Astrocyte (in vitro differentiated cells and primary cell): Measurements from ENCODE around the gene SLC25A18. TPM values are rescaled to one million over a fixed set of nuclear protein-coding genes. Genes with fewer than 3 reads are reported as not detected.

Experiments
- DNase-seq: peaks from one replicate; pipeline ENCODE4 v3.0.0-alpha.2; 2010; ENCODE audit warnings: low read depth
- FAIRE-seq: peaks from 2 replicates; lab custom pipeline; 2011; peaks lifted over from hg19 to GRCh38; lab: Jason Lieb, UNC
- H2AFZ ChIP-seq: 2 replicates; pipeline ENCODE4 v1.6.0; 2012; ENCODE audit warnings: low read depth, low read length, inconsistent platforms
- H3K27ac ChIP-seq: 2 replicates; pipeline ENCODE4 v1.5.1; 2011; ENCODE audit warnings: low read depth, low read length, inconsistent platforms
- H3K27me3 ChIP-seq: 2 replicates; pipeline ENCODE4 v1.6.0; 2011; ENCODE audit warnings: low read length, inconsistent platforms; ENCODE audit not compliant: insufficient read depth
- H3K36me3 ChIP-seq: 2 replicates; pipeline ENCODE4 v1.5.1; 2011; ENCODE audit warnings: low read length, inconsistent platforms; ENCODE audit not compliant: insufficient read depth
- H3K4me1 ChIP-seq: 2 replicates; pipeline ENCODE4 v1.5.1; 2011; ENCODE audit warnings: low read length, inconsistent platforms; ENCODE audit not compliant: insufficient read depth
- H3K4me2 ChIP-seq: 2 replicates; pipeline ENCODE4 v1.6.0; 2012; ENCODE audit warnings: low read length, inconsistent platforms
- H3K4me3 ChIP-seq: 2 replicates; pipeline ENCODE4 v1.5.1; 2011; ENCODE audit warnings: low read depth, mild to moderate bottlenecking, low read length, inconsistent platforms; ENCODE audit not compliant: insufficient read depth
- H3K79me2 ChIP-seq: 2 replicates; pipeline ENCODE4 v1.6.0; 2012; ENCODE audit warnings: mild to moderate bottlenecking, low read length, inconsistent platforms; ENCODE audit not compliant: insufficient read depth
- H3K9ac ChIP-seq: 2 replicates; pipeline ENCODE4 v1.6.0; 2012; ENCODE audit warnings: mild to moderate bottlenecking, low read length, inconsistent platforms
- H3K9me3 ChIP-seq: 2 replicates; pipeline ENCODE4 v1.5.1; 2012; ENCODE audit warnings: low read depth, mild to moderate bottlenecking, low read length, inconsistent platforms; ENCODE audit not compliant: insufficient read depth
- H4K20me1 ChIP-seq: 2 replicates; pipeline ENCODE4 v1.6.0; 2012; ENCODE audit warnings: low read length, inconsistent platforms; ENCODE audit not compliant: insufficient read depth
- H3K27ac Mint-ChIP-seq: one replicate; pipeline ENCODE4 v1.8.0; 2021; ENCODE audit warnings: mild to moderate bottlenecking, mixed read lengths; ENCODE audit not compliant: unreplicated experiment
- H3K27me3 Mint-ChIP-seq: one replicate; pipeline ENCODE4 v1.8.0; 2021; ENCODE audit warnings: low read depth, mixed read lengths; ENCODE audit not compliant: unreplicated experiment
- H3K36me3 Mint-ChIP-seq: one replicate; pipeline ENCODE4 v1.8.0; 2021; ENCODE audit warnings: low read depth, mixed read lengths; ENCODE audit not compliant: unreplicated experiment
- H3K4me1 Mint-ChIP-seq: one replicate; pipeline ENCODE4 v1.8.0; 2021; ENCODE audit warnings: low read depth, mixed read lengths; ENCODE audit not compliant: unreplicated experiment
- H3K4me3 Mint-ChIP-seq: one replicate; pipeline ENCODE4 v1.8.0; 2021; ENCODE audit warnings: mild to moderate bottlenecking, moderate library complexity, mixed read lengths; ENCODE audit not compliant: unreplicated experiment
- H3K9me3 Mint-ChIP-seq: one replicate; pipeline ENCODE4 v1.8.0; 2021; ENCODE audit warnings: mild to moderate bottlenecking, mixed read lengths; ENCODE audit not compliant: unreplicated experiment
- EZH2 ChIP-seq: IDR thresholded peaks from 2 replicates; pipeline ENCODE4 v1.6.1; 2012; ENCODE audit warnings: mild to moderate bottlenecking, low read length, inconsistent platforms; ENCODE audit not compliant: insufficient read depth
- total RNA-seq: library from RNA; stranded (reverse); gene quantifications from 2 replicates; pipeline ENCODE4 v1.2.1, GENCODE V29; 2021
- TF ChIP-seq, protein P1 (sequence below): IDR thresholded peaks from 2 replicates; pipeline ENCODE4 v1.5.1; 2011; ENCODE audit warnings: low read depth, mild to moderate bottlenecking, inconsistent platforms, low read length, moderate library complexity; ENCODE audit not compliant: insufficient read depth

SLC25A18 gene
- total RNA-seq, 1 donor from 2014 or later, result 0.48 TPM

DNA sequence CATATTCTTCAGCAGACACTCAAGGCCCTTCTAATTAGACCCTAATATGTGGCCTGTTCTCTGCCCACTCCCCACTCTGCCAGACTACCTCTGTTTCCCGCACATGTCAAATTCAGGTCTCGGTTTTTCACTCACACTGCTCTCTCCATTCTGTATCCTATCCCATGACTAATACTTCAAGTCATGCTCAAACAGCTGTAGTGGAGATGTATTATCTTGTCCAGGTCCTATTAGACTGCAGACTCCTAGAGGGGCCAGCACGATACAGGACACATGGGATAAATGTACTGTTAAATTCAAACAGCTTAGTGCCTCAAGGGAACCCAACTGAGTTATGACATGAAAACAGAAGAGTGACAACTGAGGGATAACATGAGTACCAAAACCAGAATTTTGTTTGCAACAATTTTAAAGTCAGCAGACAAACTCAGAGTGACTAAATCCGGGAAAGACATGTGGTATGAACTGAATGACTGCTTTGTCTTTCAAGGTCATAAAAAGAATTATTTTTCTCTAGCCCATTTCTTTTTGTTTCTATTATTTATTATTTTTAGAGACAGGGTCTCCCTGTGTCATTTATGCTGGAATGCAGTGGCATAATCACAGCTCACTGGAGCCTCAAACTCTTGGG, 44.7 kb downstream of the SLC25A18 start:
- peaks cover 55% of the 10 kb centered on the region for H4K20me1 ChIP-seq
- H3K27ac ChIP-seq, result no peak overlapping the region
- FAIRE-seq (no peak), DNase-seq (no peak)
- H3K79me2 ChIP-seq, result peaks cover 39% of the 10 kb centered on the region
- H3K9ac ChIP-seq, result no peak overlapping the region
- no peak overlapping the region for H3K4me2 ChIP-seq
- Mint-ChIP-seq H3K27ac (no peak overlapping the region), H3K36me3 (peaks cover 14% of the 10 kb centered on the region), H3K4me1 (peaks cover 2% of the 10 kb centered on the region), H3K4me3 (no peak overlapping the region), H3K9me3 (no peaks in the 10 kb centered on the region), H3K27me3 (no peaks in the 10 kb centered on the region)
- H3K36me3 ChIP-seq, result peaks cover 39% of the 10 kb centered on the region
- no peaks in the 10 kb centered on the region for H3K9me3 ChIP-seq
- no peak overlapping the region for H3K4me3 ChIP-seq
- H3K4me1 ChIP-seq, result no peaks in the 10 kb centered on the region
- no peak for TF ChIP-seq EZH2
- TF ChIP-seq, protein P1, sequence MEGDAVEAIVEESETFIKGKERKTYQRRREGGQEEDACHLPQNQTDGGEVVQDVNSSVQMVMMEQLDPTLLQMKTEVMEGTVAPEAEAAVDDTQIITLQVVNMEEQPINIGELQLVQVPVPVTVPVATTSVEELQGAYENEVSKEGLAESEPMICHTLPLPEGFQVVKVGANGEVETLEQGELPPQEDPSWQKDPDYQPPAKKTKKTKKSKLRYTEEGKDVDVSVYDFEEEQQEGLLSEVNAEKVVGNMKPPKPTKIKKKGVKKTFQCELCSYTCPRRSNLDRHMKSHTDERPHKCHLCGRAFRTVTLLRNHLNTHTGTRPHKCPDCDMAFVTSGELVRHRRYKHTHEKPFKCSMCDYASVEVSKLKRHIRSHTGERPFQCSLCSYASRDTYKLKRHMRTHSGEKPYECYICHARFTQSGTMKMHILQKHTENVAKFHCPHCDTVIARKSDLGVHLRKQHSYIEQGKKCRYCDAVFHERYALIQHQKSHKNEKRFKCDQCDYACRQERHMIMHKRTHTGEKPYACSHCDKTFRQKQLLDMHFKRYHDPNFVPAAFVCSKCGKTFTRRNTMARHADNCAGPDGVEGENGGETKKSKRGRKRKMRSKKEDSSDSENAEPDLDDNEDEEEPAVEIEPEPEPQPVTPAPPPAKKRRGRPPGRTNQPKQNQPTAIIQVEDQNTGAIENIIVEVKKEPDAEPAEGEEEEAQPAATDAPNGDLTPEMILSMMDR, result no peak
- no peaks in the 10 kb centered on the region for H3K27me3 ChIP-seq
- no peak overlapping the region for H2AFZ ChIP-seq

DNA sequence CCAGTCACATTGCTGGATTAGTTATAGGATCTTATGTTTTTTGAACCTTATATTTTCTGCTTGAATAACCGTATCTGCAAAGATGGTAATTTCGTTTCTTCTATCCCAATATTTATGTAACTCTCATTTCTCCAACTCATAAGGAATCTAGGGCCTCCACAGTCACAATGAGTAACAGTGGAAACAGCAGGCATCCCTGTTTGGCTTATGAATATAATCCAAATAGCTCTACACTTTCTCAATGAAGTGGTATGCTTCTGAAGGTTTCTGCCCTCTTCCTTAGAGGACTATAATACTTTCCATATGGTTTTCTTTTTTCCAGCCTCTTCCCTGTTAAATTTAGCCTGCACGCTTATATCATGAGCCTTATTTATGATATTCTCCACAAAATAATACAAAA, 48.8 kb downstream of the SLC25A18 start:
- no peak overlapping the region for H2AFZ ChIP-seq
- FAIRE-seq, result no peak
- no peak overlapping the region for H3K27ac Mint-ChIP-seq
- H3K4me3 ChIP-seq, result no peak overlapping the region
- no peak for TF ChIP-seq EZH2
- TF ChIP-seq, protein P1, result no peak
- H3K27me3 Mint-ChIP-seq, result no peaks in the 10 kb centered on the region
- H3K4me1 ChIP-seq, result no peaks in the 10 kb centered on the region
- H4K20me1 ChIP-seq, result peaks cover 24% of the 10 kb centered on the region
- H3K9me3 Mint-ChIP-seq, result no peaks in the 10 kb centered on the region
- H3K9me3 ChIP-seq, result no peaks in the 10 kb centered on the region
- peaks cover 2% of the 10 kb centered on the region for H3K4me1 Mint-ChIP-seq
- no peak overlapping the region for H3K4me2 ChIP-seq
- no peak overlapping the region for H3K27ac ChIP-seq
- peaks cover 37% of the 10 kb centered on the region for H3K36me3 ChIP-seq
- no peaks in the 10 kb centered on the region for H3K27me3 ChIP-seq
- H3K4me3 Mint-ChIP-seq, result no peak overlapping the region
- peaks cover 12% of the 10 kb centered on the region for H3K36me3 Mint-ChIP-seq
- no peak overlapping the region for H3K9ac ChIP-seq
- H3K79me2 ChIP-seq, result peaks cover 15% of the 10 kb centered on the region
- no peak for DNase-seq

DNA sequence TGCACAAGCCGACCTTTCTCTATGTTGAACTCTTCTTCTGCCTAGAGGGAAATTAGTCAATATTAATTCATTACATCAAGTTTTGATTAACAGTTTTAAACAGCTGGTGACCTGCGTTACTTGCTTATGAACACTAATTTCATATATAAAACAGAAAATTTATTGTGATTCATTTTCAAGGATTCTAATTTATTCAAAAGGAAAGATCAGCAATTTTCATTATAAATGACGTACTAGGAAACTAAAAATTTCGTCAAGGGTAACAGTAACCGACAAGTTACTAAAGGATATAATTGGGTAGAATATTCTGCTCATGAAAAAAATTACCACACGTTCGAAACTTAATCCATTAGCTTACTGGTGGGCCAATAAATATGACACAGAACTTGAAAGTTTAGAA, 50.0 kb downstream of the SLC25A18 start:
- H3K36me3 ChIP-seq, result peaks cover 36% of the 10 kb centered on the region
- H3K9me3 Mint-ChIP-seq, result no peaks in the 10 kb centered on the region
- H3K4me3 Mint-ChIP-seq, result no peak overlapping the region
- H3K4me1 Mint-ChIP-seq, result peaks cover 1% of the 10 kb centered on the region
- H3K4me3 ChIP-seq, result no peak overlapping the region
- H3K27me3 Mint-ChIP-seq, result no peaks in the 10 kb centered on the region
- TF ChIP-seq EZH2, result no peak
- TF ChIP-seq, protein P1, result no peak
- H2AFZ ChIP-seq, result no peak overlapping the region
- no peak overlapping the region for H3K4me2 ChIP-seq
- H3K9me3 ChIP-seq, result no peaks in the 10 kb centered on the region
- H4K20me1 ChIP-seq, result peaks cover 16% of the 10 kb centered on the region
- FAIRE-seq (no peak), DNase-seq (no peak)
- H3K79me2 ChIP-seq, result peaks cover 12% of the 10 kb centered on the region
- H3K27me3 ChIP-seq, result no peaks in the 10 kb centered on the region
- H3K27ac Mint-ChIP-seq, result no peak overlapping the region
- H3K27ac ChIP-seq, result no peak overlapping the region
- no peak overlapping the region for H3K9ac ChIP-seq
- H3K4me1 ChIP-seq, result no peaks in the 10 kb centered on the region
- H3K36me3 Mint-ChIP-seq, result peaks cover 15% of the 10 kb centered on the region
